Activated naive CD4-positive, alpha-beta T cell treated with anti-CD3 and anti-CD28 coated beads, Interleukin-2, amount 50 U/mL, for 72 hours (primary cell): ENCODE data around the gene HOMEZ. TPM values are rescaled to one million over a fixed set of nuclear protein-coding genes. Genes with fewer than 3 reads are reported as not detected.

Experiments
- total RNA-seq, 2 donors: library from RNA; stranded (reverse); gene quantifications; one replicate each; pipeline ENCODE4 v1.2.3, GENCODE V29; 2022

Gene HOMEZ
- total RNA-seq, 2 donors from 2014 or later = 6.4 to 15.1 TPM

Other genes with a start within 250 kb of the HOMEZ start
- not detected for gene PSMB11, start 243.9 kb downstream of the HOMEZ start, total RNA-seq
- 1 to 10 TPM; 1.1 to 1.4 TPM for gene CDH24, start 228.6 kb downstream of the HOMEZ start, total RNA-seq
- gene ACIN1, start 191.0 kb downstream of the HOMEZ start, total RNA-seq = 100 to 1,000 TPM; 187 to 191 TPM
- 10 to 100 TPM; 36.5 to 49.1 TPM for gene C14orf119, start 190.6 kb downstream of the HOMEZ start, total RNA-seq
- gene CIROP, start 181.1 kb downstream of the HOMEZ start, total RNA-seq = not detected
- gene CEBPE, start 166.9 kb downstream of the HOMEZ start, total RNA-seq = under 1 TPM; 0.34 to 0.41 TPM
- 1 to 10 TPM; 1.2 to 1.9 TPM for gene SLC7A8, start 102.5 kb downstream of the HOMEZ start, total RNA-seq
- not detected for gene RNF212B, start 48.2 kb downstream of the HOMEZ start, total RNA-seq
- gene PPP1R3E, start 16.7 kb upstream of the HOMEZ start, total RNA-seq = 10 to 100 TPM; 26.6 to 49.8 TPM
- 1 to 10 TPM; 1.7 to 2.3 TPM for gene BCL2L2, start 20.7 kb upstream of the HOMEZ start, total RNA-seq
- gene PABPN1, start 35.3 kb upstream of the HOMEZ start, total RNA-seq = 100 to 1,000 TPM; 232 to 242 TPM
- 1 to 10 TPM; 7.4 to 8.8 TPM for gene SLC22A17, start 66.8 kb upstream of the HOMEZ start, total RNA-seq
- gene EFS, start 79.0 kb upstream of the HOMEZ start, total RNA-seq = under 1 TPM in 1 of 2 donors, not detected in 1; 0.10 TPM
- not detected for gene IL25, start 86.7 kb upstream of the HOMEZ start, total RNA-seq
- not detected for gene CMTM5, start 90.9 kb upstream of the HOMEZ start, total RNA-seq
- under 1 TPM in 1 of 2 donors, not detected in 1; 0.60 TPM for gene MYH6, start 122.1 kb upstream of the HOMEZ start, total RNA-seq
- gene MYH7, start 149.5 kb upstream of the HOMEZ start, total RNA-seq = not detected
- gene NGDN, start 183.6 kb upstream of the HOMEZ start, total RNA-seq = 10 to 100 TPM; 54.2 to 58.3 TPM